HepG2 (cell line): ENCODE data around the gene SDE2. TPM values are rescaled to one million over a fixed set of nuclear protein-coding genes. Genes with fewer than 3 reads are reported as not detected.

Experiments
- ATAC-seq: fragments of 200-7000 bp; cut with Tn5 transposase; 3 replicates; pipeline ENCODE4 v1.9.1; 2020; ENCODE audit warnings: mild to moderate bottlenecking, moderate library complexity
- BruUV-seq: library from RNA; stranded (reverse); fragments of 400-500 nt; replicated peaks from 2 replicates; lab custom pipeline; 2021; lab: Mats Ljungman, UMichigan
- CTCF ChIA-PET: fragments of 300-600 bp; formaldehyde crosslinking; extraction: SDS; loops from one replicate; lab custom pipeline; 2021; ENCODE audit warnings: low total read pairs, inconsistent platforms, low intra/inter-chr PET ratio; lab: Yijun Ruan, JAX
- POLR2A ChIA-PET: fragments of 350-600 bp; sonication (Branson Sonifier 250); formaldehyde crosslinking; loops from one replicate; lab custom pipeline; 2020; ENCODE audit warnings: antibody characterized with exemption, inconsistent platforms; lab: Yijun Ruan, JAX
- DNase-seq: peaks from one replicate; pipeline ENCODE4 v3.0.0-alpha.2; 2015; ENCODE audit warnings: low spot score
- FAIRE-seq: peaks from 3 replicates; lab custom pipeline; 2011; peaks lifted over from hg19 to GRCh38; lab: Jason Lieb, UNC
- H2AFZ ChIP-seq: one replicate; pipeline ENCODE4 v1.6.1; 2011; ENCODE audit warnings: low read length, inconsistent platforms
- H3K27ac ChIP-seq: fragments of 300-600 bp; 3 replicates; pipeline ENCODE4 v1.8.0; 2011; ENCODE audit warnings: mixed run types, mild to moderate bottlenecking, mixed read lengths, low read length, inconsistent platforms; ENCODE audit not compliant: insufficient read depth; ENCODE audit errors: extremely low read length
- H3K27me3 ChIP-seq, 2 experiments: fragments of 200-600 bp in 1 of 2; 2 replicates in 1 of 2; 3 replicates in 1 of 2; pipeline versions ENCODE4 v1.6.0 to v1.8.0; 2011; ENCODE audit warnings: low read length in 2 of 2, mild to moderate bottlenecking in 2 of 2, moderate library complexity in 2 of 2, inconsistent platforms in 1 of 2; ENCODE audit not compliant: insufficient read depth in 2 of 2, control insufficient read depth in 1 of 2
- H3K36me3 ChIP-seq, 2 experiments: fragments of 200-600 bp in 1 of 2; replicated peaks in 1 of 2; 2 replicates in 1 of 2; 3 replicates in 1 of 2; pipeline versions ENCODE4 v1.5.1 to v1.8.0; 2011; ENCODE audit warnings: low read length in 2 of 2, inconsistent platforms in 1 of 2; ENCODE audit not compliant: insufficient read depth in 2 of 2, control insufficient read depth in 1 of 2
- H3K4me1 ChIP-seq: 2 replicates; pipeline ENCODE4 v1.5.1; 2012; ENCODE audit warnings: low read length, inconsistent platforms; ENCODE audit not compliant: insufficient read depth
- H3K4me2 ChIP-seq: 2 replicates; pipeline ENCODE4 v1.6.0; 2011; ENCODE audit warnings: low read depth, low read length, inconsistent platforms
- H3K4me3 ChIP-seq, 3 experiments: fragments of 200-600 bp in 1 of 3; sonication (generic), shearing (Covaris generic) in 1 of 3; replicated peaks in 1 of 3; 2 replicates each; pipeline ENCODE4 v1.5.1; 2011 to 2016; ENCODE audit warnings: low read length in 3 of 3, inconsistent platforms in 2 of 3, low read depth in 2 of 3, mild to moderate bottlenecking in 2 of 3, control low read depth in 1 of 3, mixed read lengths in 1 of 3; ENCODE audit not compliant: insufficient read depth in 1 of 3
- H3K79me2 ChIP-seq: one replicate; pipeline ENCODE4 v1.6.1; 2011; ENCODE audit warnings: low read length, inconsistent platforms; ENCODE audit not compliant: insufficient read depth
- H3K9ac ChIP-seq: 2 replicates; pipeline ENCODE4 v1.6.0; 2011; ENCODE audit warnings: mild to moderate bottlenecking, low read depth, low read length, inconsistent platforms; ENCODE audit not compliant: insufficient read depth
- H3K9me3 ChIP-seq: 2 replicates; pipeline ENCODE4 v1.5.1; 2012; ENCODE audit warnings: mild to moderate bottlenecking, low read length
- H4K20me1 ChIP-seq: 2 replicates; pipeline ENCODE4 v1.6.0; 2011; ENCODE audit warnings: inconsistent platforms, mild to moderate bottlenecking, low read length, moderate library complexity; ENCODE audit not compliant: insufficient read depth
- ATM ChIP-seq: fragments of 450-650 bp; IDR thresholded peaks from 2 replicates; pipeline ENCODE4 v1.7.1; 2017; ENCODE audit warnings: mild to moderate bottlenecking, borderline replicate concordance
- HNRNPL ChIP-seq: fragments of 200-400 bp; formaldehyde crosslinking; IDR thresholded peaks from 2 replicates; pipeline ENCODE4 v1.6.1; 2017; ENCODE audit warnings: mild to moderate bottlenecking, low read depth, low read length
- HOXA3 ChIP-seq: sonication (generic); formaldehyde crosslinking; IDR thresholded peaks from 2 replicates; pipeline ENCODE4 v1.5.0; 2020; ENCODE audit warnings: missing genetic modification reagents
- MTA1 ChIP-seq: sonication (generic); formaldehyde crosslinking; IDR thresholded peaks from 2 replicates; pipeline ENCODE4 v1.4.0; 2020; ENCODE audit warnings: missing genetic modification reagents, mild to moderate bottlenecking, borderline replicate concordance
- MYC ChIP-seq: sonication (generic); formaldehyde crosslinking; IDR thresholded peaks from 2 replicates; pipeline ENCODE4 v1.9.0; 2021; ENCODE audit warnings: missing genetic modification reagents, borderline replicate concordance
- SNAPC2 ChIP-seq: sonication (generic); formaldehyde crosslinking; IDR thresholded peaks from 2 replicates; pipeline ENCODE4 v1.8.1; 2022; ENCODE audit warnings: mild to moderate bottlenecking, missing genetic modification reagents
- UBTF ChIP-seq: sonication (generic); formaldehyde crosslinking; IDR thresholded peaks from 2 replicates; pipeline ENCODE4 v1.4.0; 2020; ENCODE audit warnings: mild to moderate bottlenecking, missing genetic modification reagents
- WIZ ChIP-seq: sonication (generic); formaldehyde crosslinking; IDR thresholded peaks from 2 replicates; pipeline ENCODE4 v1.5.1; 2020; ENCODE audit warnings: mild to moderate bottlenecking, missing genetic modification reagents
- ZFX ChIP-seq: sonication (generic); formaldehyde crosslinking; IDR thresholded peaks from 2 replicates; pipeline ENCODE4 v1.4.0; 2020; ENCODE audit warnings: mild to moderate bottlenecking, low read depth, missing genetic modification reagents, moderate library complexity
- ZFY ChIP-seq: sonication (generic); formaldehyde crosslinking; IDR thresholded peaks from 2 replicates; pipeline ENCODE4 v1.4.0; 2020; ENCODE audit warnings: missing genetic modification reagents
- ZNF24 ChIP-seq: fragments of 450-650 bp; IDR thresholded peaks from 2 replicates; pipeline ENCODE4 v1.6.1; 2017; ENCODE audit warnings: antibody characterized with exemption, mild to moderate bottlenecking
- ZNF567 ChIP-seq: sonication (generic); formaldehyde crosslinking; IDR thresholded peaks from 2 replicates; pipeline ENCODE4 v1.8.1; 2023; ENCODE audit warnings: mild to moderate bottlenecking, missing genetic modification reagents, borderline replicate concordance
- ZNF687 ChIP-seq: sonication (generic); formaldehyde crosslinking; IDR thresholded peaks from 2 replicates; pipeline ENCODE4 v1.5.1; 2020; ENCODE audit warnings: mild to moderate bottlenecking, missing genetic modification reagents, moderate library complexity
- ZNF770 ChIP-seq: sonication (generic); formaldehyde crosslinking; IDR thresholded peaks from 2 replicates; pipeline ENCODE4 v1.5.0; 2020; ENCODE audit warnings: mild to moderate bottlenecking, missing genetic modification reagents
- WGBS: methylation state at CpG from one replicate; pipeline ENCODE4 v1.1.6; 2017; ENCODE audit warnings: low lambda C conversion rate; 5-methylcytosine and 5-hydroxymethylcytosine counted together
- in situ Hi-C: cut with HindIII; loops from 2 replicates; pipeline ENCODE4 v1.10.0; 2017; ENCODE audit warnings: low pct_unique_long_range_greater_than_20kb; ENCODE audit not compliant: extremely low pct_ligation_motif_present
- intact Hi-C: fragments of 100-400 bp; cut with micrococcal nuclease; formaldehyde crosslinking; loops from one replicate; pipeline ENCODE4 v1.10.0; 2022; ENCODE audit not compliant: unreplicated experiment
- polyA plus RNA-seq, 8 experiments: library from polyadenylated mRNA; depleted of rRNA in 3 of 8; stranded (reverse) in 7 of 8; unstranded in 1 of 8; fragments of >200 nt; fragmentation: Illumina TruSeq in 4 of 8; extraction: Trizol in 4 of 8; gene quantifications; 2 replicates each; pipeline versions ENCODE4 v1.2.1 to v1.2.3, GENCODE V29; 2011 to 2016; ENCODE audit warnings: low read depth in 4 of 8, missing spikeins in 1 of 8, mixed read lengths in 1 of 8; ENCODE audit not compliant: insufficient read depth in 1 of 8
- total RNA-seq, 5 experiments: library from RNA; depleted of rRNA; stranded (reverse); fragments of >200 nt; fragmentation: Illumina TruSeq; extraction: Trizol; gene quantifications; 2 replicates each; pipeline ENCODE4 v1.2.3, GENCODE V29; 2016; ENCODE audit warnings: low read depth in 1 of 5

Gene SDE2
- total and polyA plus RNA-seq, 2 of the 13 experiments (the other 11 are each of a cell fraction or from before 2014, with no cell fraction given) = 10.8 to 19.6 TPM

GRCh38 chr1:225940385-225941151 lies 58.6 kb downstream of the SDE2 start:
- DNase-seq (no peak), FAIRE-seq (no peak), ATAC-seq (peak; percentile 72)
- Histone ChIP-seq H3K9ac (peak overlapping the region; percentile 15; the same call in 1 of the 2 replicates), H3K4me2 (peak overlapping the region; percentile 70), H2AFZ (no peak overlapping the region), H3K27ac (no peak overlapping the region), H3K79me2 (no peaks in the 10 kb centered on the region), H3K27me3 (peaks cover 3 to 17% of the 10 kb centered on the region in 2 experiments; a peak in 3 of 5 replicates), H3K4me3 (peak overlapping the region in 1 of 3 experiments; percentile 61; a peak in 2 of 6 replicates), H3K9me3 (no peaks in the 10 kb centered on the region), H3K36me3 (no peaks in the 10 kb centered on the region), H3K4me1 (peaks cover 53% of the 10 kb centered on the region), H4K20me1 (no peaks in the 10 kb centered on the region)
- intact Hi-C loops (no loop called here), in situ Hi-C loops (no loop called here)
- TF ChIP-seq UBTF (CRISPR knock-in tag) (peak; percentile 12; the same call in 1 of the 2 replicates), WIZ (no peak), MYC (CRISPR knock-in tag) (peak; percentile 24; the same call in 1 of the 2 replicates), MTA1 (peak; percentile 31; the same call in 1 of the 2 replicates), SNAPC2 (CRISPR knock-in tag) (no peak), ZNF567 (CRISPR knock-in tag) (no peak), ATM (no peak), ZNF24 (no peak), HOXA3 (CRISPR knock-in tag) (0 out of 2 replicates have a peak, but pooled peaks have one; percentile 19), HNRNPL (peak; percentile 55; the same call in 1 of the 2 replicates), ZFY (CRISPR knock-in tag) (peak; percentile 46), ZFX (CRISPR knock-in tag) (0 out of 2 replicates have a peak, but pooled peaks have one; percentile 13), ZNF687 (CRISPR knock-in tag) (peak; percentile 62), ZNF770 (CRISPR knock-in tag) (0 out of 2 replicates have a peak, but pooled peaks have one; percentile 9)
- BruUV-seq = no TSS peak
- 6% methylated on average over 10 of the region's 25 CpGs for WGBS
- ChIA-PET POLR2A (interaction anchor here (0.5 to 1.8 kb wide), 2 partner anchors 17 to 27 kb away, joined by 3 to 8 read pairs; partner anchors contain the start of gene PYCR2), CTCF (no interaction called here)
